K562 (cell line): ENCODE data around the gene PATJ.

Source experiments
- ATF7 ChIP-seq: fragments of 450-650 bp; IDR thresholded peaks from 2 replicates; pipeline ENCODE4 v1.7.1; 2014; ENCODE audit warnings: mild to moderate bottlenecking, moderate library complexity
- CTCF ChIP-seq, 3 experiments: IDR thresholded peaks in 2 of 3; conservative IDR thresholded peaks in 1 of 3; 2 replicates each; pipeline ENCODE4 v1.5.1; 2011 to 2012; ENCODE audit warnings: low read length in 3 of 3, mild to moderate bottlenecking in 3 of 3, control low read depth in 2 of 3, improper control_type of control experiment in 1 of 3, inconsistent platforms in 1 of 3, low read depth in 1 of 3, mixed read lengths in 1 of 3, moderate library complexity in 1 of 3; ENCODE audit not compliant: insufficient read depth in 2 of 3
- CUX1 ChIP-seq: fragments of 200-800 bp; sonication (Bioruptor generic); IDR thresholded peaks from 2 replicates; pipeline ENCODE4 v1.6.1; 2016; ENCODE audit warnings: missing genetic modification characterization, missing compliant biosample characterization
- ELK3 ChIP-seq: fragments of 450-650 bp; formaldehyde crosslinking; IDR thresholded peaks from 2 replicates; pipeline ENCODE4 v1.4.0; 2020; ENCODE audit warnings: mild to moderate bottlenecking
- EP300 ChIP-seq: IDR thresholded peaks from 2 replicates; pipeline ENCODE4 v1.6.1; 2012; ENCODE audit warnings: low read length, improper control_type of control experiment
- POLR2A ChIP-seq: fragments of 450-650 bp; conservative IDR thresholded peaks from 2 replicates; pipeline ENCODE4 v1.6.1; 2016
- YY1 ChIP-seq, 3 experiments: IDR thresholded peaks; 2 replicates each; pipeline ENCODE4 v1.6.1; 2011; ENCODE audit warnings: low read length in 2 of 3, mild to moderate bottlenecking in 2 of 3, moderate library complexity in 2 of 3, borderline replicate concordance in 1 of 3, control low read depth in 1 of 3, low read depth in 1 of 3; ENCODE audit not compliant: insufficient read depth in 3 of 3, insufficient replicate concordance in 2 of 3, control insufficient read depth in 1 of 3, insufficient read length in 1 of 3; ENCODE audit errors: extremely low read depth in 1 of 3

- TF ChIP-seq ELK3 (CRISPR knock-in tag) (no peak), POLR2A (no peak), CTCF (IDR thresholded peaks at IDR 0.05 in 2 of 3, conservative IDR thresholded peaks at IDR 0.05 in 1 of 3; ENCODE audit: insufficient read depth in 2 of 3, low read depth in 1 of 3, low read length in 3 of 3) (no peak), EP300 (no peak), ATF7 (no peak), YY1 (IDR thresholded peaks at IDR 0.05; ENCODE audit: borderline replicate concordance in 1 of 3, control insufficient read depth in 1 of 3, extremely low read depth in 1 of 3, insufficient read depth in 3 of 3, insufficient read length in 1 of 3, insufficient replicate concordance in 2 of 3, low read depth in 1 of 3, low read length in 2 of 3) (no peak), CUX1 (CRISPR knock-in tag) (no peak)
These were observed 42.4 kb downstream of the PATJ start for GRCh38 chr1:61784726-61785125.
